Measurements from ENCODE around the gene ANGPTL5. TPM values are rescaled to one million over a fixed set of nuclear protein-coding genes. Genes with fewer than 3 reads are reported as not detected.
A peak's percentile ranks its signal among the peaks of the same experiment; 100 is the strongest.
"Not testable (repeated sequence)": the region's sequence is repeated elsewhere in the genome, so short reads cannot be mapped to it uniquely, and the experiment has no call there.

ANGPTL5 gene
- total RNA-seq (not detected), polyA plus RNA-seq (0.51 TPM)

GRCh38 chr11:101916422-101916821 lies at the start of gene ANGPTL5:
Gene ANGPTL5 (minus strand): TSS chr11:101916522. CDS start chr11:101907909, 8,613 bp downstream.
- Histone ChIP-seq H3K36me3 (ENCODE audit: insufficient read depth) (no peaks in the 10 kb centered on the region), H3K27ac (ENCODE audit: low read depth) (peak within 1 kb of the TSS; percentile 94), H3K4me1 (ENCODE audit: insufficient read depth) (no peaks in the 10 kb centered on the region), H3K4me3 (ENCODE audit: low read depth, low read length) (peak within 1 kb of the TSS; percentile 59)
- WGBS, result 69% methylated on average over 2 of the region's 2 CpGs
- DNase-seq (ENCODE audit: extremely low spot score), result no peak

DNA sequence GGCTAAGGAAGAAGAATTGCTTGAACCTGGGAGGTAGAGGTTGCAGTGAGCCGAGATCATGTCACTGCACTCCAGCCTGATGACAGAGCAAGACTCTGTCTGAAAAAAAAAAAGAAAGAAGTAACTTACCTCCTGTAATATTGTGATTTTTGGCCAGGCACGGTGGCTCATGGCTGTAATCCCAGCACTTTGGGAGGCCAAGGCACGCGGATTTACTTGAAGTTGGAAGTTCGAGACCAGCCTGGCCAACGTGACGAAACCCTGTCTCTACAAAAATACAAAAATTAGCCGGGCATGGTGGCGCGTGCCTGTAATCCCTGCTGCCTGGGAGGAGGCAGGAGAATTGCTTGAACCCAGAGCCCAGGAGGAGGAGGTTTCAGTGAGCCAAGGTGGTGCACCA lies 47.9 kb upstream of the ANGPTL5 start:
- not testable (repeated sequence) for H3K36me3 ChIP-seq (ENCODE audit: insufficient read depth); H3K4me1 ChIP-seq (ENCODE audit: insufficient read depth); H3K4me3 ChIP-seq (ENCODE audit: low read depth, low read length); DNase-seq (ENCODE audit: extremely low spot score); H3K27ac ChIP-seq (ENCODE audit: low read depth)
- WGBS, result 96% methylated on average over 10 of the region's 10 CpGs

DNA sequence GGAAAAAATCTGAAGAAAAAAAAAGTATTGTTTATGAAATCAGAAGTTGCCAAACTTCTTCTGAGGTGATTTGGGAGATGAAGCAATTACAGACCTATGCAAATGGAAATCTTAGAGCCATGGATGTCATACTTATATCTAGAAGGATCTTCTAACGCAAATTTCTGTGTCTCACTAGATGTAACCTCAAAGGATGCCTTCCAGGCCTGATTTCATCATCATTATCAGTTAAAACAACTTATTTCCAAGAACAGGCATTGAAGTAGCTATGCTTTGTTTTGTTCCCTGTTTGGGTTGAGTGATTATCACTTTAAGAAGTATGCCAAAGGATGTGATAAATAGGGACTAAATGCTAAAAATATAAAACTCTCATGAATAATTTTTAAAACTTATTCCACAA lies 43.9 kb upstream of the ANGPTL5 start:
- DNase-seq (ENCODE audit: extremely low spot score), result no peak
- WGBS, result 86% methylated on average over 1 of the region's 1 CpG
- H3K4me3 ChIP-seq (ENCODE audit: low read depth, low read length), result no peak overlapping the region
- H3K4me1 ChIP-seq (ENCODE audit: insufficient read depth), result no peaks in the 10 kb centered on the region
- H3K36me3 ChIP-seq (ENCODE audit: insufficient read depth), result peaks cover 5% of the 10 kb centered on the region
- no peak overlapping the region for H3K27ac ChIP-seq (ENCODE audit: low read depth)

DNA sequence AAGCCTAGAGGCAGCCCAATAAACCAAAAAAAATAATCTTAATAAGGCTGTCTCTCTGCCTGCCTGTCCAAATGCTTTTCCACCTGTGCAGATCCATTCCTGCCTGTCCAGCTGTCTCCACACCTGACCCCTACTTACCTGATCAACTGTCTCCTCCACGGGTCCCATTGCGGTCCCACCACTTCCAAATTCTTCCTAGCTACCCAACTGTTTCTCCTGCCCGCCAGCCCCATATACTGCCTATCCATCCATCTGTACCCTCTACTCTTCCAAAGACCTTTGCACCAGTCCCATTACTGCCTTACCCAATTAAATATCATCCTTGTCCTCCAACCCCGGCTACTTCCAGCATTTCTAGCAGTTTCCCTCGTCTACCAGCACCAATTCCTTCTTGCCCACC lies 39.4 kb upstream of the ANGPTL5 start:
- WGBS, result 91% methylated on average over 5 of the region's 5 CpGs
- Histone ChIP-seq H3K4me1 (ENCODE audit: insufficient read depth) (no peaks in the 10 kb centered on the region), H3K36me3 (ENCODE audit: insufficient read depth) (no peaks in the 10 kb centered on the region), H3K27ac (ENCODE audit: low read depth) (no peak overlapping the region), H3K4me3 (ENCODE audit: low read depth, low read length) (no peak overlapping the region)
- no peak for DNase-seq (ENCODE audit: extremely low spot score)

GRCh38 chr11:101955278-101955677 lies 39.0 kb upstream of the ANGPTL5 start:
- no peak for DNase-seq (ENCODE audit: extremely low spot score)
- Histone ChIP-seq H3K27ac (ENCODE audit: low read depth) (no peak overlapping the region), H3K4me3 (ENCODE audit: low read depth, low read length) (no peak overlapping the region), H3K4me1 (ENCODE audit: insufficient read depth) (no peaks in the 10 kb centered on the region), H3K36me3 (ENCODE audit: insufficient read depth) (no peaks in the 10 kb centered on the region)
- WGBS, result 84% methylated on average over 3 of the region's 3 CpGs

DNA sequence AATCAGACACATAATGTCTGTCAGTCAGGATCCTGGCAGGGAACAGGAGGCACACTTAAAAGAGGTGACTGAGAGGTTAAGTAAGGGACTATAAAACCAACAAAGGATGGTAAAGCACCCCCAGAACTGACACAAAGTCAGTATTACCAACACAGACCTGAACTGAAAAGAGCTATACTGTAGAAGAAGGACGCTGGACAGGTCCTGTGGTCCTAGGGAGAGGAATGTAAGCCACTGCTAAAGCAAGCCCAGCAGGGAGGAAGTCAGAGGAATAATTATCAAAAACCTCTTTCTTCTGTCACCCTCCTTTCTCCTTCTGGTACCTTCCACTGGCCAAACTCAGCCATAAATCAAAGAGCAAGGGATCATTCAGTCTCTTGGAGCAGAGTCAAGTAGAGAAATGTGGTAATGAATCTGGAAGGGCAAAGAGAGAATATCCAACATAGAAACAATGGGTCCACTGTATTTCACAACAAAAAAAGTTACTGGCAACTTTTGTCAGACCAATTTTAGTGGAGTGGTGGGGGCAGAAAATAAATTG lies 33.4 kb upstream of the ANGPTL5 start:
- Histone ChIP-seq H3K36me3 (ENCODE audit: insufficient read depth) (no peaks in the 10 kb centered on the region), H3K27ac (ENCODE audit: low read depth) (no peak overlapping the region), H3K4me1 (ENCODE audit: insufficient read depth) (no peaks in the 10 kb centered on the region), H3K4me3 (ENCODE audit: low read depth, low read length) (no peak overlapping the region)
- WGBS, result 46% methylated on average over 1 of the region's 1 CpG
- DNase-seq (ENCODE audit: extremely low spot score), result no peak

DNA sequence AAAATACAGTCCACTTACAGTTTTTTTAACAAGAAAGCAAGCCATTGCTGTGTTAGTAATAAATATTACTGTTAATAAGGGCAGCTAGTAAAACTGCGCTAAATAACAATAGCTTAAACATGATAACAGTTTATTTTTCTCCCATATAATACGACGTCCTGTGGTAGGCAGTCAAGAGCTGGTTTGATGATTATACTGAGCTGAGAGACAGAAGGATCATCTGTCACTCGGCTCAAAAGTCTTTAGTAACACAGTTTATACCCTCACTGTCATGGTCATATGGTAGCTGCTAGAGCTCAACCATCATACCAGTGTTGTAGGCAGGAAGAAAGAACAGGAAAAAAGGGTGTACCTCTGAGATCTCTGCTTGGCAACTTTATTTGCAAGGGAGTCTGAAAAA lies 29.1 kb upstream of the ANGPTL5 start:
- H3K4me3 ChIP-seq (ENCODE audit: low read depth, low read length), result no peak overlapping the region
- WGBS, result 84% methylated on average over 4 of the region's 4 CpGs
- DNase-seq (ENCODE audit: extremely low spot score), result no peak
- H3K27ac ChIP-seq (ENCODE audit: low read depth), result no peak overlapping the region
- no peaks in the 10 kb centered on the region for H3K4me1 ChIP-seq (ENCODE audit: insufficient read depth)
- H3K36me3 ChIP-seq (ENCODE audit: insufficient read depth), result no peaks in the 10 kb centered on the region

DNA sequence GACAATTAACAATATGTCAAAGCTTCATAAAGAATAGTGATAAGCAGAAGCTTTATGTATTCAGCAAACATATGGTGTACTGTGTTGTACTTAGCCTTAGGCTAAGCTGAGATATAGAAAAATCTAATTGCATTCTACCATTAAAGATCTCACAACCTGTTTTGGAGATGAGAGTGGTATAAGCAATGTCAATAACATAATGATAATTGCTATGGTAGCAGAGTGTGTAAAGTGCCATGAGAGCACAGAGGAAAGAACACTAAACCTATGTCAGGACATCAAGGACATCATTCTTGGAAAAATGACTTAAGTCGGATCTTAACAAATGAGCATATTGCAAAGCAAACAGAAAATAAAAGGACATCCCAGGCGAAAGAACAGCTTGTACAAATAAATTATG lies 28.6 kb upstream of the ANGPTL5 start:
- H3K36me3 ChIP-seq (ENCODE audit: insufficient read depth), result no peaks in the 10 kb centered on the region
- H3K4me1 ChIP-seq (ENCODE audit: insufficient read depth), result no peaks in the 10 kb centered on the region
- H3K27ac ChIP-seq (ENCODE audit: low read depth), result no peak overlapping the region
- 91% methylated on average over 2 of the region's 2 CpGs for WGBS
- no peak for DNase-seq (ENCODE audit: extremely low spot score)
- no peak overlapping the region for H3K4me3 ChIP-seq (ENCODE audit: low read depth, low read length)

DNA sequence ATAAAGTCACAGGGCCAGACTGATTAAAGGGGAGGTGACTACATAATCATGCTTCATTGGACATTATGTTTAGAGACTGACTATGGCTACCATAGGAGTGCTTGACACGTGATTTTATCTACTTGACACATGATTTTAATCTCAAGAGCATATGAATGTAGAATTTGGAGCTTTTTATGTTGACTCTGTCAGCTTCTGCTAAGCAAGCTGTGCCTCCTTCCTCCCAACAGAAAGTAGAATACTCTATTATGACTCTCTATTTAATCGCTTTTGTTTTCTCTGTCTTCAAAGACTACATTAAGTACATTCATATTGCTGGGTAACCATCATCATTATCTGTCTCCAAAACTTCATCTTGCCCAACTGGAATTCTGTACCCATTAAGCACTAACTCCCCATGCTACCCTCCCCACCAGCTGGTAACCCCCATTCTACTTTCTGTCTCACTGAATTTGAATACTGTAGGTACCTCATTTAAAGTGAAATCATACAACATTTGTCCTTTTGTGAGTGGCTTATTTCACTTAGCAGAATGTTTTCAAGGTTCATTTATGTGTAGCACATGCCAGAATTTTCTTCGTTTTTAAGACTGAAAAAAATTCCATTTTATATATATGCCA lies 24.7 kb upstream of the ANGPTL5 start:
- Histone ChIP-seq H3K27ac (ENCODE audit: low read depth) (no peak overlapping the region), H3K4me1 (ENCODE audit: insufficient read depth) (no peaks in the 10 kb centered on the region), H3K36me3 (ENCODE audit: insufficient read depth) (no peaks in the 10 kb centered on the region), H3K4me3 (ENCODE audit: low read depth, low read length) (no peak overlapping the region)
- 80% methylated on average over 3 of the region's 3 CpGs for WGBS
- no peak for DNase-seq (ENCODE audit: extremely low spot score)

DNA sequence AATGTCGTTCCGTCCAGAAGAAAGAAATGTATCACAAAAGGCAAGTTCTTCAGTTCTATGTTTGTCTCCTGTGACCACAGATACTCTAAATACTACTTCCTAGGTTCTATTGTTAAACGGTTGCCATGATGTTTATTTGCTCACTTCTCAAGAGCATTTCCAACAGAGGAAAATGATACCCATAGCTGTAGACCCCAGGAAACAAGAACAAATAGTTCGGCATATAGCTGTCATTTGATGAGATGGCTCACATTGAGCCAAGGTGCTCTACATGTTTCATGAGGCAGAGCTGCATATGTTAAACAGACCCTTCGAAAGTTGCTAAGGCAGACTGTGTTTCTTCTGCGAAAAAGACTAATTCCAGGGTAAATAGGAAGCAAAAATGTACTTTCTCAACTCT lies 15.4 kb upstream of the ANGPTL5 start:
- no peak overlapping the region for H3K27ac ChIP-seq (ENCODE audit: low read depth)
- H3K36me3 ChIP-seq (ENCODE audit: insufficient read depth), result no peaks in the 10 kb centered on the region
- H3K4me1 ChIP-seq (ENCODE audit: insufficient read depth), result no peaks in the 10 kb centered on the region
- no peak overlapping the region for H3K4me3 ChIP-seq (ENCODE audit: low read depth, low read length)
- DNase-seq (ENCODE audit: extremely low spot score), result no peak
- 85% methylated on average over 6 of the region's 6 CpGs for WGBS

DNA sequence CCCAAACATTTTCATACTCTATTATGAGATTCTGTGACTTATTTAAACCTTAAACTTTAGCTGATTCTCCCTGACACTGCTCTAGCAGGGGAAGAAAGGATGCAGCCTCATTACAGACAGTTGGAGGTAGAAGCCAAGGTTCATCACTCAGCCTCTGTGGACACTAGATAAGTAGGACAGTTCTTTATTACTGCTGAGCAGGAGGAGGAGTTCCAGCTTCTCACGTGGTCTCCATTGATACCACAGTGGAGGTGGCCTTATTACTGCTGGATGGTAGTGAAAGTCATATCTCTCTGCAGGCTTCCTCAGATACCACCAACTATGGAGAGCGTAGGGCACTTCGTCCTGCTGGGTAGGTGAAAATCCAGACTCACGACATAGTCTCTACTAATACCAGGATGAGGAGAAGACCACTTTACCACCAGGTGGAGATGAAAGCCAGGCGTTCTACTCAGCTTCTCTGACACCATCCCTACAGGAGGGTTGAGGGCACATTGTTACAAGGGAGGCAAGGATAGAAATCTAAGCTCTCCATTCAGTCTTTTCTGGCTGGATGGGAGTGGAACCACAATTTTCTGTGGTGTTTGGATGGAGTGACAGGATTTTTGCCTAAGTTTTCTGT lies 13.1 kb upstream of the ANGPTL5 start:
- H3K36me3 ChIP-seq (ENCODE audit: insufficient read depth), result no peaks in the 10 kb centered on the region
- 87% methylated on average over 5 of the region's 5 CpGs for WGBS
- no peak overlapping the region for H3K4me3 ChIP-seq (ENCODE audit: low read depth, low read length)
- DNase-seq (ENCODE audit: extremely low spot score), result no peak
- H3K27ac ChIP-seq (ENCODE audit: low read depth), result no peak overlapping the region
- no peaks in the 10 kb centered on the region for H3K4me1 ChIP-seq (ENCODE audit: insufficient read depth)

GRCh38 chr11:101923554-101923953 lies 7.2 kb upstream of the ANGPTL5 start:
- 94% methylated on average over 2 of the region's 2 CpGs for WGBS
- no peak for DNase-seq (ENCODE audit: extremely low spot score)
- no peaks in the 10 kb centered on the region for H3K4me1 ChIP-seq (ENCODE audit: insufficient read depth)

GRCh38 chr11:101920992-101921391 lies 4.7 kb upstream of the ANGPTL5 start:
- Histone ChIP-seq H3K36me3 (ENCODE audit: insufficient read depth) (no peaks in the 10 kb centered on the region), H3K4me1 (ENCODE audit: insufficient read depth) (no peaks in the 10 kb centered on the region), H3K4me3 (ENCODE audit: low read depth, low read length) (no peak overlapping the region), H3K27ac (ENCODE audit: low read depth) (no peak overlapping the region)
- DNase-seq (ENCODE audit: extremely low spot score), result no peak
- 98% methylated on average over 1 of the region's 1 CpG for WGBS

More at GRCh38 chr11:101923554-101923953, 7.2 kb upstream of the ANGPTL5 start:
- Histone ChIP-seq H3K4me3 (ENCODE audit: low read depth, low read length) (no peak overlapping the region), H3K27ac (ENCODE audit: low read depth) (no peak overlapping the region), H3K36me3 (ENCODE audit: insufficient read depth) (no peaks in the 10 kb centered on the region)

GRCh38 chr11:101917226-101917625 lies 904 bp upstream of the ANGPTL5 start:
- Histone ChIP-seq H3K4me3 (ENCODE audit: low read depth, low read length) (no peak overlapping the region), H3K4me1 (ENCODE audit: insufficient read depth) (no peaks in the 10 kb centered on the region), H3K27ac (ENCODE audit: low read depth) (no peak overlapping the region), H3K36me3 (ENCODE audit: insufficient read depth) (no peaks in the 10 kb centered on the region)
- DNase-seq (ENCODE audit: extremely low spot score), result no peak
